ENCODE data around the gene TBX10. TPM values are rescaled to one million over a fixed set of nuclear protein-coding genes. Genes with fewer than 3 reads are reported as not detected.
"Not testable (repeated sequence)": the region's sequence is repeated elsewhere in the genome, so short reads cannot be mapped to it uniquely, and the experiment has no call there.

TBX10 gene
- polyA plus RNA-seq, 1 of the 3 experiments (the other 2 are of a cell fraction), result not detected

GRCh38 chr11:67599149-67599548, 40.4 kb downstream of the TBX10 start:
- DNase-seq, result no peak
- no peaks in the 10 kb centered on the region for H3F3A ChIP-seq (replicated peaks; ENCODE audit: insufficient read depth)
- no peaks in the 10 kb centered on the region for H4K20me1 ChIP-seq (ENCODE audit: insufficient read depth)
- H3K4me2 ChIP-seq, result no peak overlapping the region
- H3K27me3 ChIP-seq (ENCODE audit: insufficient read depth), result no peaks in the 10 kb centered on the region; the same call in 1 of the 2 replicates
- H3K4me1 ChIP-seq (ENCODE audit: control insufficient read depth in 1 of 2, insufficient read depth in 2 of 2, low read depth in 1 of 2, low read length in 1 of 2), result no peaks in the 10 kb centered on the region
- H3K9ac ChIP-seq, result no peak overlapping the region
- no peaks in the 10 kb centered on the region for H3K79me2 ChIP-seq (ENCODE audit: insufficient read depth)
- WGBS (ENCODE audit: low lambda C conversion rate), result 0% methylated on average over 1 of the region's 1 CpG
- H3K9me2 ChIP-seq, result no peaks in the 10 kb centered on the region
- no peak overlapping the region for H3K4me3 ChIP-seq (ENCODE audit: low read depth in 2 of 2, low read length in 1 of 2)
- H3K9me3 ChIP-seq, result no peaks in the 10 kb centered on the region
- TF ChIP-seq ELF1 (IDR thresholded peaks at IDR 0.05) (no peak), SMC3 (IDR thresholded peaks at IDR 0.05; ENCODE audit: low read depth, low read length) (no peak), YY1 (IDR thresholded peaks at IDR 0.05; ENCODE audit: low read depth) (no peak), SIN3A (IDR thresholded peaks at IDR 0.05; ENCODE audit: borderline replicate concordance, low read depth, low read length) (no peak), RAD21 (IDR thresholded peaks at IDR 0.05; ENCODE audit: low read length) (no peak), MXI1 (IDR thresholded peaks at IDR 0.05; ENCODE audit: low read depth, low read length) (no peak), TCF12 (IDR thresholded peaks at IDR 0.05) (no peak), FOXM1 (IDR thresholded peaks at IDR 0.05; ENCODE audit: low read depth) (no peak), RCOR1 (IDR thresholded peaks at IDR 0.05; ENCODE audit: low read length) (no peak), CHD2 (IDR thresholded peaks at IDR 0.05; ENCODE audit: low read length, partially characterized antibody) (no peak), GATA2 (CRISPR knock-in tag; IDR thresholded peaks at IDR 0.05) (no peak)
- no peak overlapping the region for H2AFZ ChIP-seq (ENCODE audit: low read depth)
- H3K36me3 ChIP-seq (replicated peaks in 1 of 2; ENCODE audit: control insufficient read depth in 1 of 2, insufficient read depth in 2 of 2, low read length in 1 of 2), result no peaks in the 10 kb centered on the region
- CTCF ChIA-PET, result interaction anchor here (1.6 to 1.8 kb wide), 2 partner anchors 9 to 16 kb away, joined by 4 to 5 read pairs; no protein-coding TSS in a partner anchor
- POLR2A ChIA-PET, result no interaction called here
- no peak overlapping the region for H3K27ac ChIP-seq (ENCODE audit: low read depth in 2 of 2, low read length in 1 of 2)

GRCh38 chr11:67597963-67598362, 41.6 kb downstream of the TBX10 start:
- H3K4me2 ChIP-seq; DNase-seq; POLR2A ChIA-PET; H3K9me2 ChIP-seq; H3K36me3 ChIP-seq (replicated peaks in 1 of 2; ENCODE audit: control insufficient read depth in 1 of 2, insufficient read depth in 2 of 2, low read length in 1 of 2); H3K4me1 ChIP-seq (ENCODE audit: control insufficient read depth in 1 of 2, insufficient read depth in 2 of 2, low read depth in 1 of 2, low read length in 1 of 2); H3K9me3 ChIP-seq; H3K27me3 ChIP-seq (ENCODE audit: insufficient read depth); H3K9ac ChIP-seq; H3F3A ChIP-seq (replicated peaks; ENCODE audit: insufficient read depth); H3K4me3 ChIP-seq (ENCODE audit: low read depth in 2 of 2, low read length in 1 of 2); H2AFZ ChIP-seq (ENCODE audit: low read depth); H3K79me2 ChIP-seq (ENCODE audit: insufficient read depth); H4K20me1 ChIP-seq (ENCODE audit: insufficient read depth); H3K27ac ChIP-seq (ENCODE audit: low read depth in 2 of 2, low read length in 1 of 2): not testable (repeated sequence)
- CTCF ChIA-PET, result interaction anchor here (1.6 kb wide), 1 partner anchor 8 kb away, joined by 5 read pairs; no protein-coding TSS in a partner anchor
- 48% methylated on average over 12 of the region's 26 CpGs for WGBS (ENCODE audit: low lambda C conversion rate)

GRCh38 chr11:67597458-67597857, 42.1 kb downstream of the TBX10 start:
- H3F3A ChIP-seq (replicated peaks; ENCODE audit: insufficient read depth); H3K9ac ChIP-seq; H4K20me1 ChIP-seq (ENCODE audit: insufficient read depth); H3K27me3 ChIP-seq (ENCODE audit: insufficient read depth); H3K4me3 ChIP-seq (ENCODE audit: low read depth in 2 of 2, low read length in 1 of 2); CTCF ChIA-PET; H2AFZ ChIP-seq (ENCODE audit: low read depth); H3K4me1 ChIP-seq (ENCODE audit: control insufficient read depth in 1 of 2, insufficient read depth in 2 of 2, low read depth in 1 of 2, low read length in 1 of 2); H3K9me3 ChIP-seq; H3K36me3 ChIP-seq (replicated peaks in 1 of 2; ENCODE audit: control insufficient read depth in 1 of 2, insufficient read depth in 2 of 2, low read length in 1 of 2); H3K79me2 ChIP-seq (ENCODE audit: insufficient read depth); POLR2A ChIA-PET; DNase-seq; H3K4me2 ChIP-seq; H3K27ac ChIP-seq (ENCODE audit: low read depth in 2 of 2, low read length in 1 of 2); H3K9me2 ChIP-seq: not testable (repeated sequence)
- WGBS (ENCODE audit: low lambda C conversion rate), result no CpG with 5 or more reads among the region's 3 CpGs
